Thoracic aorta (tissue), 2 donors: ENCODE measurements around the gene PPARA. TPM values are rescaled to one million over a fixed set of nuclear protein-coding genes. Genes with fewer than 3 reads are reported as not detected.

Experiments
- ATAC-seq: fragments of 150-250 bp; one replicate; pipeline ENCODE4 v1.8.0; 2017; ENCODE audit warnings: low read depth; ENCODE audit not compliant: insufficient number of reproducible peaks, low FRiP score
- DNase-seq: peaks from one replicate; pipeline ENCODE4 v3.0.0-alpha.2; 2020; ENCODE audit warnings: low spot score
- H3K27ac ChIP-seq, 2 donors: fragments of 200-600 bp; sonication (generic); 1 replicate in 1 of 2; 2 replicates in 1 of 2; pipeline ENCODE4 v1.5.1; 2016; ENCODE audit warnings: mild to moderate bottlenecking in 2 of 2, moderate library complexity in 2 of 2
- H3K27me3 ChIP-seq: fragments of 200-600 bp; sonication (generic); replicated peaks from 2 replicates; pipeline ENCODE4 v1.6.0; 2016; ENCODE audit warnings: mild to moderate bottlenecking; ENCODE audit not compliant: insufficient read depth
- H3K36me3 ChIP-seq: fragments of 200-600 bp; sonication (generic); one replicate; pipeline ENCODE4 v1.5.1; 2016
- H3K4me1 ChIP-seq, 2 donors: fragments of 200-600 bp; sonication (generic); 1 replicate in 1 of 2; 2 replicates in 1 of 2; pipeline versions ENCODE4 v1.5.1 to v1.6.0; 2016; ENCODE audit warnings: low read depth in 2 of 2, mild to moderate bottlenecking in 1 of 2; ENCODE audit not compliant: control insufficient read depth in 1 of 2
- H3K4me3 ChIP-seq: fragments of 200-600 bp; sonication (generic); 2 replicates; pipeline ENCODE4 v1.5.1; 2016; ENCODE audit warnings: mild to moderate bottlenecking
- H3K9me3 ChIP-seq: fragments of 200-600 bp; sonication (generic); 2 replicates; pipeline ENCODE4 v1.5.1; 2016
- total RNA-seq, 2 donors: library from RNA; depleted of rRNA; stranded (reverse); fragments of >200 nt; gene quantifications; one replicate each; pipeline versions ENCODE4 v1.1.0 to v1.2.3, GENCODE V29; 2016
- TF ChIP-seq, protein P1 (sequence below): fragments of 200-600 bp; sonication (generic); IDR thresholded peaks from one replicate; pipeline ENCODE4 v1.5.1; 2019; ENCODE audit warnings: antibody characterized with exemption

Gene PPARA
- total RNA-seq, result 10 to 100 TPM; 21.9 to 67.8 TPM

DNA sequence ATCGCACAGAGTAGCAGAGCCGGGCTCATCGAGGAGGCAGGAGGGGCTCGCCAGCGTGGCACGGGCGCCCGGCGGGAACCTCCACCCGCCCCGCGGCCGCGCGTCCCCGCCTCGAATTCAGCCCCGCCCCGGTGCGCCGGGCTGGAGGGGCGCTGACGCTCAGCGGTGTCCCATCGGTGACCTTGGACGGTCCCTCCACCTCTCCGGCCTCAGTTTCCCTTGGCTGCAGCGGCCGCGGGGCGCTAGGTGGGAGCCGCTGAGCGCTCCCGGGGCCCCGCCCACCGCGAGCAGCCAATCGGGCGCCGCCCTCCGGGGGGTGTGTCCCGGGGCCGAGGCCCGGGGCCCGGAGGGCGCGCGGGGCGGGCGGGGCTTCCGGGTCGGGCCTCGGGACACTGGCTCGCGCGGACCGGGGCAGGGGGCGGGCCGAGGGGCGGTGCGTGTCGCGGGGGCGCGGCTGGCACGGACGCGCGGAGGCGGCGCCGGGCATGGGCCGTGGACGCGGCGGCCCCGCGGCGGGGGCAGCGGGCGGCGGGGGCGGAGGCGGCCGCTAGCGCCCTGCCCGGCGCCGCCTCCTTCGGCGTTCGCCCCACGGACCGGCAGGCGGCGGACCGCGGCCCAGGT is at the start of gene PPARA:
Gene PPARA, plus strand, starts transcription at position 493 of the 621 bp plus-strand sequence. CDS start 47,858 bp downstream, outside the sequence.
- peak within 1 kb of the TSS; percentile 97 for H3K4me3 ChIP-seq
- ATAC-seq, result peak; percentile 90
- H3K27ac ChIP-seq, result peak within 1 kb of the TSS; percentile 93 to 97
- DNase-seq, result peak; percentile 51
- TF ChIP-seq, protein P1, sequence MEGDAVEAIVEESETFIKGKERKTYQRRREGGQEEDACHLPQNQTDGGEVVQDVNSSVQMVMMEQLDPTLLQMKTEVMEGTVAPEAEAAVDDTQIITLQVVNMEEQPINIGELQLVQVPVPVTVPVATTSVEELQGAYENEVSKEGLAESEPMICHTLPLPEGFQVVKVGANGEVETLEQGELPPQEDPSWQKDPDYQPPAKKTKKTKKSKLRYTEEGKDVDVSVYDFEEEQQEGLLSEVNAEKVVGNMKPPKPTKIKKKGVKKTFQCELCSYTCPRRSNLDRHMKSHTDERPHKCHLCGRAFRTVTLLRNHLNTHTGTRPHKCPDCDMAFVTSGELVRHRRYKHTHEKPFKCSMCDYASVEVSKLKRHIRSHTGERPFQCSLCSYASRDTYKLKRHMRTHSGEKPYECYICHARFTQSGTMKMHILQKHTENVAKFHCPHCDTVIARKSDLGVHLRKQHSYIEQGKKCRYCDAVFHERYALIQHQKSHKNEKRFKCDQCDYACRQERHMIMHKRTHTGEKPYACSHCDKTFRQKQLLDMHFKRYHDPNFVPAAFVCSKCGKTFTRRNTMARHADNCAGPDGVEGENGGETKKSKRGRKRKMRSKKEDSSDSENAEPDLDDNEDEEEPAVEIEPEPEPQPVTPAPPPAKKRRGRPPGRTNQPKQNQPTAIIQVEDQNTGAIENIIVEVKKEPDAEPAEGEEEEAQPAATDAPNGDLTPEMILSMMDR, result no peak
- H3K27me3 ChIP-seq, result no peaks in the 10 kb centered on the region
- H3K4me1 ChIP-seq, result peaks cover 9 to 23% of the 10 kb centered on the region in 2 donors
- H3K9me3 ChIP-seq, result no peaks in the 10 kb centered on the region
- no peaks in the 10 kb centered on the region for H3K36me3 ChIP-seq

DNA sequence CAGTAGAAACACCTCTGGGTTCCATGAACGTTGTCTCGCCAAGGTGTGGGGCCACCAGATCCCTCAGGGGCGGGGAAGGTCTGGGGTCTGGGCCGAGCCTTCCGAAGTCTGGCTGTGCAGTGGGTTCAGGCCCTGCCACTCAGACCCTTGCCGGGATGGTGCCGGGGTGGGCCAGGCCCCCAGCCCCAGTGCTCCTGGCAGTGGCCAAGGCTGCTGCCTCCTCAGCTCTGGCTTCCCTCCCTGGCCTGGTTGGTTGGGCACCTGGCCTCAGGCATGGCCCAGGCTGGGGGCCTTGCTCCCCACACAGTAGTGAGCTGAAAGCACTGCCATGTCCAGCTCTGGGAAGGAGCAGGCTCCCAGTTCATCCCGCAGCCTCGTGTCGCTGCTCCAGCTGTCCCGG is 48.2 kb upstream of the PPARA start:
- ATAC-seq, result no peak
- H3K4me3 ChIP-seq, result no peak overlapping the region
- peaks cover 53% of the 10 kb centered on the region for H3K36me3 ChIP-seq
- no peak for DNase-seq
- H3K27ac ChIP-seq, result peak overlapping the region; percentile 87 to 92
- H3K9me3 ChIP-seq, result no peaks in the 10 kb centered on the region
- TF ChIP-seq, protein P1, result no peak
- H3K4me1 ChIP-seq, result peaks cover 46 to 100% of the 10 kb centered on the region in 2 donors
- no peaks in the 10 kb centered on the region for H3K27me3 ChIP-seq

DNA sequence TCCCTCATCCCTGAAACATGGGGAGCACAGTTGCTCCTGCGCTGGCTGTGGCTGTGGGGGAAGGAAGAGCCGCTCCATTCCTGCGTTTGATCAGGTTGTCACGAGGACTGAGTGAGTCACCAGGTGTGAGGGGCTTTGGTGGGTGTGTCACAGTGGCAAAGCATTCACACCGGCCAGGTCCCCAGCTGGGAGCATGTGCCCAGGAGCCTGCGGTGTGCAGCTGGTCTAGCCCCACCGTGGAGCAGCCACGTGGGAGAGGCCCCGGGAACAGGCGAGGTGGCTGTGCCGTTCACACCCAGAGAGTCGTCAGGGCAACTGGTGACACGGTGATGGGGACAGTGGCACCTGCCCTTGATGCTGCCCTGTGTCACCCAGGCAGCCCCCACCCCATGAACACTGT is 47.6 kb upstream of the PPARA start:
- Histone ChIP-seq H3K27ac (peak overlapping the region; percentile 87 to 92), H3K36me3 (peaks cover 49% of the 10 kb centered on the region), H3K4me1 (peaks cover 52 to 100% of the 10 kb centered on the region in 2 donors), H3K4me3 (no peak overlapping the region), H3K9me3 (no peaks in the 10 kb centered on the region), H3K27me3 (no peaks in the 10 kb centered on the region)
- ATAC-seq (no peak), DNase-seq (no peak)
- TF ChIP-seq, protein P1, result no peak

DNA sequence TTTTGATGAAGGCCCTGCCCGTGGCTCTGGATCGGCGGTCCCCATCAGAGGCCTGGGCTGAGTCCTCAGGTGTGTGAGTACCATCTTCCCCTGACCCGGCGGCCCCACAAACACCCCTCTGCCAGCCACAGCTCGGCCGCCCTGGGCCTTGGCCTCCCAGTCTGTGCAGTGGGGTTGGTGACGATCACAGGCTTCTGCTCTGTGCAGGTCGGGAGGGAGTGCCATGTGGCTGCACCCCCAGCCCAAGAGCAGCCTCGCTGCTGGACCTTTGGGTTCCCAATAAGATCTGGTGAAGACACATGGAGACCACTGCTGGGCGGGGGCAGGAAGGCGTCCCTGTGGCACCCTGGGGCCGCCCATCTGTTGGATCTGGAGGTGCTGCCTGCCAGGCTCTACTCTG is 47.1 kb upstream of the PPARA start:
- no peak for ATAC-seq

DNA sequence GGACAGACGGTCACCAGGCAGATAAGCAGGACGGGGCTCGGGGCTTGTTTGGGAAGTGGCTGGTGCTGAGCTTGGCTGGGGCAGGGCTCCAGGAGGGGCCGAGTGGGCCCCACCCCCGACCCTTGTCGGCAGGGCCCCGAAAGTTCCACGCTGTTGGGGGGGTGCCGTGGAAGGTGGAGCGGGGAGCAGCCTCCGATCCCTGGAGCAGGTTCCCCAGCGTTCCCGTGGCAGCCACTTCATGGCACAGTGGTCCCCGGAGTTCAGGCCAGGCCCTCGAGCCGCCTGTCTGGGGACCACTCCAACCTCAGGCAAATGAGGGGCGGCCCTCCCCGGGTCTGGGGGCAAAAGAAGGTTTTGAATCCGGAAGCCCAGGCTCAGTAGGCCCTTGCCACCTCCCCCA is 46.7 kb upstream of the PPARA start:
- ATAC-seq, result no peak
- peaks cover 60 to 100% of the 10 kb centered on the region in 2 donors for H3K4me1 ChIP-seq
- TF ChIP-seq, protein P1, result no peak
- peak overlapping the region; percentile 87 to 92 for H3K27ac ChIP-seq
- no peaks in the 10 kb centered on the region for H3K9me3 ChIP-seq
- no peak for DNase-seq
- H3K4me3 ChIP-seq, result peak overlapping the region; percentile 22
- H3K36me3 ChIP-seq, result peaks cover 40% of the 10 kb centered on the region
- H3K27me3 ChIP-seq, result no peaks in the 10 kb centered on the region

More for the DNA sequence above, 47.1 kb upstream of the PPARA start:
- TF ChIP-seq, protein P1, result no peak
- Histone ChIP-seq H3K27ac (peak overlapping the region; percentile 87 to 92), H3K9me3 (no peaks in the 10 kb centered on the region), H3K4me1 (peaks cover 55 to 100% of the 10 kb centered on the region in 2 donors), H3K36me3 (peaks cover 45% of the 10 kb centered on the region), H3K4me3 (no peak overlapping the region), H3K27me3 (no peaks in the 10 kb centered on the region)
- DNase-seq, result no peak
